GM10248 (cell line): ENCODE data around the gene ESR1.

Experiments used
- CTCF ChIA-PET: fragments of 300-600 bp; sonication (Branson Sonifier 250); formaldehyde crosslinking; extraction: SDS; loops from one replicate; lab custom pipeline; 2021; ENCODE audit warnings: antibody characterized with exemption; lab: Yijun Ruan, JAX
- POLR2A ChIA-PET: fragments of 350-650 bp; sonication (Branson Sonifier 250); formaldehyde crosslinking; extraction: SDS; loops from one replicate; lab custom pipeline; 2020; ENCODE audit warnings: antibody characterized with exemption; lab: Yijun Ruan, JAX
- DNase-seq: peaks from one replicate; pipeline ENCODE4 v3.0.0; 2012; ENCODE audit errors: extremely low spot score
- CTCF ChIP-seq: IDR thresholded peaks from 2 replicates; pipeline ENCODE4 v1.5.1; 2012; ENCODE audit warnings: mild to moderate bottlenecking, low read depth; ENCODE audit errors: extremely low read depth, missing control alignments, control extremely low read depth

Gene ESR1

GRCh38 chr6:152170313-152170701 is 362.8 kb downstream of the ESR1 start:
- DNase-seq: no peak
- CTCF ChIA-PET: interaction anchor here (0.7 to 1.3 kb wide), 3 partner anchors 9 to 23 kb away, joined by 3 to 4 read pairs (median 4); no protein-coding TSS in a partner anchor
- POLR2A ChIA-PET: no interaction called here
- no peak for TF ChIP-seq CTCF

GRCh38 chr6:152170702-152171667 is 363.5 kb downstream of the ESR1 start:
- ChIA-PET CTCF (interaction anchor here (0.7 to 1.3 kb wide), 3 partner anchors 9 to 23 kb away, joined by 3 to 4 read pairs (median 4); no protein-coding TSS in a partner anchor), POLR2A (no interaction called here)
- peak; percentile 50 for DNase-seq
- TF ChIP-seq CTCF: no peak

- ChIA-PET CTCF (interaction anchor here (1.3 to 2.4 kb wide), 3 partner anchors 11 to 14 kb away, joined by 4 to 9 read pairs (median 5); no protein-coding TSS in a partner anchor), POLR2A (no interaction called here)
- no peak for TF ChIP-seq CTCF
- no peak for DNase-seq
Observed at GRCh38 chr6:152173321-152173720, 365.8 kb downstream of the ESR1 start.

GRCh38 chr6:152173957-152174356 is 366.5 kb downstream of the ESR1 start:
- no peak for DNase-seq
- no peak for TF ChIP-seq CTCF
- ChIA-PET CTCF (interaction anchor here (2.4 kb wide), 1 partner anchor 11 kb away, joined by 9 read pairs; no protein-coding TSS in a partner anchor), POLR2A (no interaction called here)

- no peak for TF ChIP-seq CTCF
- ChIA-PET CTCF (interaction anchor here (1.1 to 2.0 kb wide), 3 partner anchors 8 to 16 kb away, joined by 3 to 6 read pairs (median 4); no protein-coding TSS in a partner anchor), POLR2A (no interaction called here)
- DNase-seq: no peak
Observed at GRCh38 chr6:152176268-152176667, 368.8 kb downstream of the ESR1 start.
